Gastrocnemius medialis (tissue), 4 donors: ENCODE measurements around the gene TEN1. TPM values are rescaled to one million over a fixed set of nuclear protein-coding genes. Genes with fewer than 3 reads are reported as not detected.
"Not testable (repeated sequence)": the region's sequence is repeated elsewhere in the genome, so short reads cannot be mapped to it uniquely, and the experiment has no call there.

Source experiments
- ATAC-seq, 2 donors: fragments of 150-250 bp; one replicate each; pipeline ENCODE4 v1.9.1; 2016
- DNase-seq, 2 donors: peaks; one replicate each; pipeline ENCODE4 v3.0.0-alpha.2; 2019
- H3K27ac ChIP-seq, 4 donors: fragments of 200-600 bp; sonication (generic); 1 replicate in 1 of 4; 2 replicates in 3 of 4; pipeline ENCODE4 v1.5.1; 2016 to 2018; ENCODE audit warnings: mild to moderate bottlenecking in 2 of 4, moderate library complexity in 1 of 4
- H3K27me3 ChIP-seq, 3 donors: fragments of 200-600 bp; sonication (generic) in 2 of 3; 1 replicate in 1 of 3; 2 replicates in 2 of 3; pipeline versions ENCODE4 v1.5.1 to v1.6.0; 2016 to 2019; ENCODE audit warnings: mild to moderate bottlenecking in 1 of 3, moderate library complexity in 1 of 3
- H3K36me3 ChIP-seq, 2 donors: fragments of 200-600 bp; sonication (generic) in 1 of 2; one replicate each; pipeline ENCODE4 v1.5.1; 2017 to 2018
- H3K4me1 ChIP-seq, 2 donors: fragments of 200-600 bp; sonication (generic) in 1 of 2; one replicate each; pipeline ENCODE4 v1.5.1; 2016 to 2017; ENCODE audit warnings: mild to moderate bottlenecking in 2 of 2
- H3K4me3 ChIP-seq, 4 donors: fragments of 200-600 bp; sonication (generic) in 3 of 4; 1 replicate in 1 of 4; 2 replicates in 3 of 4; pipeline ENCODE4 v1.5.1; 2016 to 2019; ENCODE audit warnings: mild to moderate bottlenecking in 2 of 4
- H3K9me3 ChIP-seq, 3 donors: fragments of 200-600 bp; sonication (generic) in 2 of 3; 1 replicate in 1 of 3; 2 replicates in 2 of 3; pipeline ENCODE4 v1.5.1; 2016 to 2019
- CTCF ChIP-seq, 5 experiments: fragments of 450-650 bp in 3 of 5; fragments of 200-600 bp in 2 of 5; sonication (generic) in 2 of 5; IDR thresholded peaks in 4 of 5; conservative IDR thresholded peaks in 1 of 5; 1 replicate in 4 of 5; 2 replicates in 1 of 5; pipeline ENCODE4 v1.5.1; 2016 to 2019; ENCODE audit warnings: antibody characterized with exemption in 5 of 5, mild to moderate bottlenecking in 3 of 5, moderate library complexity in 3 of 5
- POLR2A ChIP-seq, 2 donors: fragments of 450-650 bp; IDR thresholded peaks; one replicate each; pipeline ENCODE4 v1.6.1; 2017; ENCODE audit warnings: antibody characterized with exemption in 2 of 2, mild to moderate bottlenecking in 2 of 2, moderate library complexity in 2 of 2
- in situ Hi-C, 4 donors: fragments of 200-750 bp; cut with MboI; loops; one replicate each; pipeline versions ENCODE4 v1.15.0 to v1.8.0; 2017; ENCODE audit warnings: low sequenced_read_pairs in 4 of 4
- intact Hi-C: fragments of 100-400 bp; cut with DNase I; formaldehyde crosslinking; loops from one replicate; pipeline ENCODE4 v1.15.1; 2023; ENCODE audit warnings: low total_unique reads
- total RNA-seq, 4 donors: library from RNA; depleted of rRNA; stranded (reverse); fragments of >200 nt; gene quantifications; one replicate each; pipeline versions ENCODE4 v1.1.0 to v1.2.3, GENCODE V29; 2016

Gene TEN1
- total RNA-seq, 4 donors from 2014 or later: 4.2 to 9.2 (median 6.8) TPM

GRCh38 chr17:76038050-76038449 is 59.0 kb downstream of the TEN1 start:
- no peak for TF ChIP-seq POLR2A (IDR thresholded peaks at IDR 0.05)
- TF ChIP-seq CTCF (IDR thresholded peaks at IDR 0.05 in 4 of 5, conservative IDR thresholded peaks at IDR 0.05 in 1 of 5): no peak
- DNase-seq (no peak), ATAC-seq (no peak)
- Histone ChIP-seq H3K4me3 (no peak overlapping the region), H3K27me3 (no peaks in the 10 kb centered on the region), H3K4me1 (no peaks in the 10 kb centered on the region), H3K9me3 (no peaks in the 10 kb centered on the region), H3K36me3 (peaks cover 4 to 54% of the 10 kb centered on the region in 2 donors), H3K27ac (no peak overlapping the region)
- intact Hi-C loops: no loop called here
- in situ Hi-C loops: no loop called here

- Histone ChIP-seq H3K27ac (no peak overlapping the region), H3K4me1 (no peaks in the 10 kb centered on the region), H3K36me3 (peaks cover 4 to 65% of the 10 kb centered on the region in 2 donors), H3K27me3 (no peaks in the 10 kb centered on the region), H3K9me3 (no peaks in the 10 kb centered on the region), H3K4me3 (no peak overlapping the region)
- intact Hi-C loops (no loop called here), in situ Hi-C loops (no loop called here)
- DNase-seq (no peak), ATAC-seq (no peak)
- TF ChIP-seq CTCF (IDR thresholded peaks at IDR 0.05 in 4 of 5, conservative IDR thresholded peaks at IDR 0.05 in 1 of 5): no peak
- no peak for TF ChIP-seq POLR2A (IDR thresholded peaks at IDR 0.05)
Measured at GRCh38 chr17:76039121-76039520, 60.1 kb downstream of the TEN1 start.

GRCh38 chr17:76040376-76040775 is 61.3 kb downstream of the TEN1 start:
- Histone ChIP-seq H3K4me1 (no peaks in the 10 kb centered on the region), H3K9me3 (no peaks in the 10 kb centered on the region), H3K27me3 (no peaks in the 10 kb centered on the region), H3K36me3 (peaks cover 6 to 77% of the 10 kb centered on the region in 2 donors), H3K4me3 (no peak overlapping the region), H3K27ac (no peak overlapping the region)
- DNase-seq (no peak), ATAC-seq (no peak)
- in situ Hi-C loops (no loop called here), intact Hi-C loops (no loop called here)
- TF ChIP-seq CTCF (IDR thresholded peaks at IDR 0.05 in 4 of 5, conservative IDR thresholded peaks at IDR 0.05 in 1 of 5) (no peak), POLR2A (IDR thresholded peaks at IDR 0.05) (no peak)

- H3K36me3 ChIP-seq: peaks cover 6 to 100% of the 10 kb centered on the region in 2 donors
- H3K9me3 ChIP-seq, H3K27ac ChIP-seq, H3K27me3 ChIP-seq, intact Hi-C loops, H3K4me3 ChIP-seq, ATAC-seq, DNase-seq, in situ Hi-C loops, H3K4me1 ChIP-seq: not testable (repeated sequence)
Measured at GRCh38 chr17:76042868-76043267, 63.8 kb downstream of the TEN1 start.

- DNase-seq, H3K9me3 ChIP-seq, H3K4me3 ChIP-seq, H3K27me3 ChIP-seq, in situ Hi-C loops, H3K27ac ChIP-seq, intact Hi-C loops, ATAC-seq, H3K4me1 ChIP-seq: not testable (repeated sequence)
- peaks cover 6 to 100% of the 10 kb centered on the region in 2 donors for H3K36me3 ChIP-seq
Measured at GRCh38 chr17:76044475-76045007, 65.5 kb downstream of the TEN1 start.

GRCh38 chr17:76046064-76046463 is 67.0 kb downstream of the TEN1 start:
- peaks cover 0 to 4% of the 10 kb centered on the region in 2 donors for H3K4me1 ChIP-seq
- no peak for TF ChIP-seq CTCF (IDR thresholded peaks at IDR 0.05 in 4 of 5, conservative IDR thresholded peaks at IDR 0.05 in 1 of 5)
- no peak for TF ChIP-seq POLR2A (IDR thresholded peaks at IDR 0.05)
- DNase-seq: no peak
- no peak for ATAC-seq
- intact Hi-C loops (no loop called here), in situ Hi-C loops (no loop called here)
- no peaks in the 10 kb centered on the region for H3K9me3 ChIP-seq
- H3K36me3 ChIP-seq: peaks cover 3 to 98% of the 10 kb centered on the region in 2 donors
- no peak overlapping the region for H3K27ac ChIP-seq
- H3K27me3 ChIP-seq: no peaks in the 10 kb centered on the region
- H3K4me3 ChIP-seq: no peak overlapping the region
